Stimulated activated CD4-positive, alpha-beta T cell treated with anti-CD3 and anti-CD28 coated beads, Interleukin-4, amount 100 ng/mL, for 24 hours (primary cell): Measurements from ENCODE around the gene SCN9A.
"Not testable (repeated sequence)": the region's sequence is repeated elsewhere in the genome, so short reads cannot be mapped to it uniquely, and the experiment has no call there.

Source experiments
- DNase-seq: peaks from one replicate; pipeline ENCODE4 v3.0.0-alpha.2; 2020

SCN9A gene

DNA sequence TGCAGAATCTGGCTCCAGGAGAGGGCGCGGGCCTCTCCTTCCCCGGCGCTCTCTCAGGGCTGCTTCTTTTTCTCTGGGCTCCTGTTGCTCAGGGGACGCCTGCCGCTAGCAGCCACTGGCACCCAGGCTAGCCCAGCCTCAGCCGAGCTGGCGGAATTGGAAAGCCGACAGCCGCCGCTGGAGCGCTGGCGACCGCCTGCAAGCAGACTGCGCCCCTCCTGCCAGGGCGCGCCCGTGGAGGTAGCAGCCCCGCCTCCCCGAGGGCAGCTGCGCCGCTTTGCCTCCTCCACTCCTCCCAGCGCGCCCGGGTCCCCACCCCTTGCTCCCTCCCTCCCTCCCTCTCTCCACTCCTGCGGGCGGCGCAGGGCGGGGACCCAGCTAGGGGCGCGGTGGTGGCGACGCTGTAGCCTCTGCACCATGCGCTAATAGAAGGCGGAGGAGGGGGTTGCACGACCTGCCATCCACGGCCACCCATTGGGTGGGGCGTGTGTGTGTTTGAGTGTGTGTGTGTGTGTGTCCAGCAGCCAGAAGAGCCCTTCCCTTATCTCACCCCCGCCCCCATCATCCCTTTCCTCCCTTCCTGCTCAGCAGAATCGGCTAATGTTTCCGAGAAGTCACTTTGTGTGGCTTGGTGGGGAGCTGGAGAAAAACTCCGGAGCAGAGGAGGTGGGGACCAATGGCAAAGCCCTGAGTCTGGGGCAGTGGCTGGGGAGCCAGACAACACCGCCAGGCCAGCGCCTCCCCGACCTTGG, at the start of gene SCN9A:
Gene SCN9A (minus strand): TSS at position 209 of the 752 bp plus-strand sequence. CDS start 64,188 bp downstream, outside the sequence.
- no peak for DNase-seq

DNA sequence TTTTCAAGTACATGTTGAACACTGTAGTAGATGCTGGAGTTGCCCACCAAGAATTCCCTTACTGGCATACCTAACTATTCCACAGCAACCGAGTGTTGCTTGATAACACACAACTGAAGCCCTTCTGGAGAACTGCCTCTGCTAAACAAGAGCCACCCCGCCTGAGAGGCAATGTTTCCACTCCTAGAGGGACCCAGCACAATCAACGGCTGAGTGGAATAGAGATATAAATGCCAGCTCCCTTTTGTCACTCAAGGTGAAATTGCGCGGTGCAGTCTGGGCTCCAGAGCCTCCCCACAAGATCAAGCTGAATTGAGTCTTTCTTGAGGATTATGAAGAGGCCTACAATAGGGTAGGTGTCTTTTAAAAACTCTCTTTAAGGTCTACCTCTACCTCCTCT, 49.1 kb upstream of the SCN9A start:
- no peak for DNase-seq

DNA sequence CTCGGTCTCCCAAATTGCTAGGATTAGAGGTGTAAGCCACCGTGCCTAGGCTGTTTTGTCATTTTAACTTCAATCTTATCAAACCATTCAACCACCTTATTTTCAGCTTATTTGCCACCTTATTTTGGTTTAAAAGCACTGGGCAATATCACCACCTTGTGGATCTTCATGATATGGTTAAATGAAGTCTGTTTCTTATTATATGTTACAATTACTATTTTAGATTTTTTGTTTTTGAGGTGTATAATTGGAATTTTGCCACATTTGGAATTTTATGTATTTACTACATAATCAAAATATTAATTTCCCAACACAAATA, 43.8 kb upstream of the SCN9A start:
- DNase-seq, result no peak

DNA sequence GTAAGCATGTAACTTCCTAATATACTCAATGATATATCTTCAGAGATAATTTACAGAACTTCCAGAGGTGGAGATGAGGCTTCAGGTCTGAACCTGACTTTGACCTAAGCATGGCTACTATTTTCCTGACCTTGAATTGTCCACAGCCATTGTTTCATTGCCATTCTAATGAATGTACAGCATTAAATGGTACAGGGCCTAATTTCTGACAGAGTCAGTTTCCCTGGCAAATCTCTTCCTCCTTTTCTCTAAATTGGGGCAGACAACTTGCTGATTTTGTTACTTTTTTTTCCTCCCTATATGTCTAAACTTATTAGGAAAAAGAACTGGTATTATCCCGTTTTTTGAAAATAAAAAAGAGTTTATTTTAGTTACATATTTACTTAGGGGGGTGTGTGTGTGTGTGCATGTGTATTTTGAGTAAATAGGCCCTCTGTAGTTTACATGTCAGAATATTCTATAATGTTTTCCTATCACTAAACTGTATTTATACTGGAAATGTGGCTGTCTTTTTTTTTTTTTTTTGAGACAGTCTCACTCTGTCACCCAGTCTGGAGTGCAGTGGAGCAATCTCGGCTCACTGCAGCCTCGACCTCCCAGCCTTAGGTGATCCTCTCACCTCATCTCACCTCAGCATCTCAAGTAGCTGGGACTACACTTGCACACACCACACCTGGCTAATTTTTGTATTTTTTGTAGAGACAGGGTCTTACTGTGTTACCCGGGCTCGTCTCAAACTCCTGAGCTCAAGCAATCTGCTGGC, 43.3 kb upstream of the SCN9A start:
- no peak for DNase-seq

DNA sequence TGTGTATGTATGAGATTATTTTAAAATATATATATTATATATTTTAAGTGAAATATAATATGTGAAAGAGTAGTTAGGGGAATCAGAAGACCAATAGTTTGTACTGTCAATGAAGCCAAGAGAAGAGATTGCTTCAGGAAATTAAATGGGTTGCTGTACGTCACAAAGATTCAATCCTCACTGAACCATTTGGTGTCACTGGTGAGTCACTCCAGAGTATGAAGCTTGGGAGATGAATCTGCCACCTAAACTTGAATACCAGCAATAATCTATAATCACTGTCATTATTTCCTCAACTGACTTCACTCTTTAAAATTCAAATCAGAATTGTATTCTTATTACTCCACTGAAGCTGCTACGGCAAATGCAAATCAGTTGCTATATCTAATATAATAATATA, 41.9 kb upstream of the SCN9A start:
- DNase-seq, result no peak

DNA sequence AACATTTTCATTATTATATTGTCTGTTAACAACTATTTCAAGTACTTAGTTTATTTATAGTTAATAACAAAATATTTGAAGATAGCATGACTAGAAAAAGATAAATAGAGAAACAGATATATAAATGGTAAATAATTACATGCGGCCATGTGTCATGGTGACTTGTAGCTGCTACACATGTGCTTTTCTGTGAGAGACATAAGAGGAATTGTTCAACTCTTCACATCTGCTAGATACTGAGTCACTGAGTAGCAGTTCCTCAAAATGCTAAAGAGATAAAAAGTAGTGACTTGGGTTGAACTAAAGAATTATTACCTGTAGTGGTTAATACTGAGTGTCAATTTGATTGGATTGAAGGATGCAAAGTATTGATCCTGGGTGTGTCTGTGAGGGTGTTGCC, 37.5 kb upstream of the SCN9A start:
- DNase-seq, result no peak

DNA sequence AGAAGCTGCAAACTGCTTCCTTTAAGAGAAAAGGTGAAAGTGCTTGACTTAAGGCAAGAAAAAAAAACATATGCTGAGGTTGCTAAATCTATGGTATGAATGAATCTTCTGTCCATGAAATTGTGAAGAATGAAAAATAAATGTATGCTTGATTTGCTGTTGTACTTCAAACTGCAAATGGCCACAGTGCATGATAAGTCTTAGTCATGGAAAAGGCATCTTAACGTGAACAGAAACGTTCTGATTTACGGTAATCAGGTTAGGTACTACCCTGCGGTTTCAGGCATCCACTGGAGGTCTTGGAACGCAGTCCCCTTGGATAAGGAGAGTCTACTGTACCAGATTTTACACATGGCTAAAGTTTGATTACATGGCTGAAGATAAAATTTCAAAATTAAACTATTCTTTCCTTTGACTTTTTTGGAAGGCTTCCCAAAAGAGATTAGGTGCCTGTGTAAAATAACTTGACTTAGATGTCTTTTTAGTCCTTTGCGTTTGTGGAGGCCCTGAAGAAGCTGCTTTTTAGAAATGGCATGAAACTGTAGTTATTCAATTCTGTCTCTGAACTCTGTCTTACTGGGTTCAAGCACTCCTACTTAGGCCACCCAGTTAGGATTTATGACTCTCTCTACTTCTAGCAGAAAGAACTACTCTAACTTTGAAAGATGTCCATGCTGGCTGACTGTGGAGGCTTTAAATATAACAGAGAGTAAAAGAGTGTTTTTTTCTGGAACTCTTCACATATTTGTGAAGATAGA, 35.9 kb upstream of the SCN9A start:
- no peak for DNase-seq

DNA sequence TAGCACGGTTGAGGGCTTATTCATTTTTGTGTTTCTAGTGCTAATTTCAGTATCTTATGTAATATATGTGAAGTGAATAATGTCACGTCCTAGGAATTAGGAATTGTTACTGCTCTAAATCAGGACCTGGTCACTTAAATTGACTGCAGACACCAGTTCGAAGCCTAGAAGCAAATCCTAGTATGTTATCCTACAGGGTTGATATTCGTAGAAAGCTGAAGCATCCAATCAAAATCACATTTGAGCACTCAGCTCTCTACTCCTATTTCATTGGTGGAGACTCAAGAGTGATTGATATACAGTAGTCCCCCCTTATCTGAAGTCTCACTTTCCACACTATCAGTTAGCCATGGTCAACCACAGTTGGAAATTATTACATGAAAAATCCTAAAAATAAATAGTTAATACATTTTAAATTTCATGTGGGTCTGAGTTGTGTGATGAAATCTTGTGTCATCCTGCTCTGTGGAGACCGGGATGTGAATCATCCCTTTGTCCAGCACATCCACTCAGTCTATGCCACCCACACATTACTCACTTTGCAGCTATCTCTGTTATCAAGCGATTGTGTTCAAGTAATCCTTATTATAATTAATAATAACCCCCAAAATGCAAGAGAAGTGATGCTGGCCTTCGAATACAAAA, 35.2 kb upstream of the SCN9A start:
- no peak for DNase-seq

DNA sequence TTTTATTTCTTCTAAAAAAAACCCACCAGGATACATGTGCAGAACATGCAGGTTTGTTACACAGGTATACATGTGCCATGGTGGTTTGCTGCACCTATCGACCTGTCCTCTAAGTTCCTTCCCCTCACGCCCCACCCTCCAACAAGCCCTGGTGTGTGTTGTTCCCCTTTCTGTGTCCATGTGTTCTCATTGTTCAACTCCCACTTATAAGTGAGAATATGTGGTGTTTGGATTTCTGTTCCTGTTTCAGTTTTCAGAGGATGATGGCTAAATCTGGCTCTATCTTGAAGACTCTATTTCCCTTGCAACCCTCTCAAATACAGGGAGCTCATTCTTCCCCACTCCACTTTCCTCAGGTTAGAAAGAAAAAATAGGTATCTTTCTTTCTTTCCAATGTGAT, 32.0 kb upstream of the SCN9A start:
- DNase-seq, result not testable (repeated sequence)

DNA sequence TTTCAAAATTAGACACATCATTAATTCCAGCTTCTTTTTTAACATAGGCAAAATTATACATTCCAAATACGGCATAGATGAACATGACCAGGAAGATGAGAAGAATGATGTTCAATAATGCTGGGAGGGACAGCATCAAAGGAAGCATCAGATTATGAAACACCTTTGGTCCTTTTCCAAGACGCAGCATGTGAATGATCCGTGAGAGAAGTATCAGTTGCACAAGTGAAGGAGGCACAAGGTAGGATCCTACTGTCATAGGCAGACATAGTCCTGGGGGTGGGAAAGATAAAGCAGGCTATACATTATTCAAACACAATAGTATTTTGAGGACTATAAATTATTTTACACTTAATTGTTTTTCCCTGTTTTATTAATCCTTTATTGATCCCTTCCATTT, 30.6 kb upstream of the SCN9A start:
- DNase-seq, result no peak

DNA sequence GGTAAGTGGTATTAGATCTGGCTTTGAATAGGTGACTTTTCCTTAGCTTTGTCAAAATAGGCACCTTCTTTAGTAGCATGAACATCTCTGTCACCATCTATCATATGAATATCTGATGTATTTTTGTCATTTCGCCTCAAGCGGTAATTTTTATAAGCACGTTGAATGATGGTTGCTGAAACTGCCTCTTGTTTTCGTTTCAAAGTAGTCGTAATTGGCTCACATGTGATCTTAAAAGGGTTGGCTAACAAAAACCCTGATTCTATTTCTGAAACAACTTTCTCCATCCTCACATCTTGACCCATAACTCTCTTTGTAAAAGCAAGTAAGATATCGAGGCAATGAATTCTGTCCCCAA, 29.8 kb upstream of the SCN9A start:
- no peak for DNase-seq

DNA sequence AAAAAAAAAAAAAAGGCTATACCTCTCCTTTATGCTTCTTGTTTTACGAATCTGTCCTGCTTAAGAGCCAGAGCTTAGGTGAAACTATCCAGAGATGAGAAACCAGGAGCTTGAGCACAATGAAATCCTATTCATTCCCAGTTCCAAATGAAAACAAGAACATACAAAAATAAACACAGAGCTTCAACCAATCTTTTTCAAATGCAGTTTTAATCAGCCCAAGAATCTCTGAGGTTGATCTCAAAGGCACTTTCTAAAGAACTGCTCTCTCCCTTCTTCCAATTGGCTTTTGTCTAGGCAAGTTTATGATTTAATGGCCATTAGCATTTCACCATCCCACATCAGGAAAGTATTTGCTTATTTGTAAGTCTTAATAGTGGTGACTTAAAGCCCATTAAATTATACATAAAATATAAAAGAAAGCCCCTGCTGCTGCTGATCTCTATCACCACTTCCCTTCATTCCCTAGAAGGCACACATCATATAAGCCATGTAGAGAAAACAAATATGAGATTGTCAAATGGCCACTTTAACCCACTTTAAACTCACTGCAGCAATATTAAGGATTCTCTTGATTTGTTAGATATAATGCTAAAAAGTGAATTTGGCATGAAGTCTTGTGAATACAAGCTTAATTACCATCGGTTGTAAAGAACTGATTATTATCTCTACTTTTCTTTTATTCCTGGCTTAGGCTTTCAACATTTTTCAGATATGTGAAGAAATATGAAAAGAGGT, 29.3 kb upstream of the SCN9A start:
- DNase-seq, result no peak

DNA sequence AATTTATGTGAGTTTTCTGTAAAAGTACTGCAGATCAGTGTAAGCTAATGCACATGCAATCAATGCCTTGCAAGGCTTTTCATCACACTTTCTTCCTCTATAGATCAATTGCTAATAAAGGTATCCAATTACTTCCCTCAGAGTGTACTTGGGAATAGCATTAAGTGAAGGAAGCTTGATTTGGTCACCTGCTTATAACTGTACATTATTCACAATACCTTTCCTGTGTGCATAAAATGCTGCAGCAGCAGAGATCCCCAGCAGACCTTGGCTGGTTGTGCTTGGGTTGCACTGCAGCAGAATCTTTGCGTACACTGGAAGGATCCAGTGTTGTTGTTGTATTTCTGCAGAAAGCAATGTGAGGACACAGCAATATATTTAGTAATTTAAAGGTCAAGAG, 18.5 kb upstream of the SCN9A start:
- DNase-seq, result no peak

DNA sequence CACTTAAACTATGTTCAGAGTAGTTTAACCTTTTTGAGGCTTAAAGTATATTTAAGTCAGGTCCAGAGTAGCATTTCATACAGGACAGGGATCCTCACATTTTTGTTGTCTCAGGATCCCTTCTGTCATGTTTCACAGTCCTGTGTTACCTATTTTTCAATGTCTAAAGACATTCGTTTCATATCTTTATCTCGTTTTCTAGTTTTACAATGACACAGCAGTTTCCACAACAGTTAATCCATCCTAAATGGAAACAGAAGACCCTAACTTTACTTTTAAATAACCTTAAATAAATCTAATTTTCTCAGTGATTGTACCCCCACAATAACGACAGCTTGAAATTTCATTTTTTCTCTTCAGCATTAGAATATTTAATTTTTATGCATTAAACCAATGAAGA, 17.3 kb upstream of the SCN9A start:
- DNase-seq, result no peak

DNA sequence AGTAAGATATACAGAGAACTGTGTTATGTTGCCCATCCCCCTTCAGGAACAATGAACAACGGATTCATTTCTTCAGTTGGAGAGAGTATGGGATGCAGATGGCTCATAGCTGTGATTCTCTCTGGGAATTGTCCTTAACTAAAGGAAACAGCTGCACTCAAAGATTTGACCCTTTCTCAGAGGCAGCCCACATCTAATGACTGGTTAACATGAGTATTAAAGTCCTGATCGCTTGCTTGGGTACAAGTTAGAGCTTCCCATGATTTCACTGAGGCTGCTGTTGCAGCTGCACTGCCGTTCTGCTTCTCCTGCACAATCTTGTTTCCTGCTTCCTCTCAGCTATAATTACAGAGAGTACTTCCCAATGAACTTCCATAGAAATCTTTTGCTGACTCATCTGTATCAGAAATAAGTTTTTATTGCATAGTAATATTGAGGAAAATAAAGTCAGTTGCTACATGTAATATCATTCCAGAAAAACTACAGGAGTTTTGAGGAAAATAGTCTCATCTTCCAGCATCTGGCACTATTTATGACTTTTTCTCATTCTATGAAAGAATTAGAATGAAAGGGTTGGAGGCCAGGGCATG, 12.8 kb upstream of the SCN9A start:
- DNase-seq, result no peak

DNA sequence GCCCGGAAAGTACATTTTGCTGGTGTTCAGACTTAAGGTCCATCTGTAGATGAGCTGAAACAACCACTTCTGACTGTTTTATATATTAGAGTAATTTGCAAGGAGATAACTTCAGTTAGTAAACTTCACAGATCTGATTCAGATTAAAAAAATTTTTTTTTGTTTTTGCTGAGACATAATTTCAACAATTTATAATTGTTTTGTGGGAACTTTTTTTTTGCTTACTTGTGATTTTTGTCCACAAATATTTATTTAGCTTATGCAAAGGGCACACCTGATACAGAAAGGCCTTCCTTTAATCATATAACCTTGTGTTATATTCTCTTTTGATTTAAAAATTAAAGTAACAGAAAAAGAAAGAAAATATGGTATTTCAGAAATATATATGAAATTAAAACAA, 9.6 kb upstream of the SCN9A start:
- no peak for DNase-seq

DNA sequence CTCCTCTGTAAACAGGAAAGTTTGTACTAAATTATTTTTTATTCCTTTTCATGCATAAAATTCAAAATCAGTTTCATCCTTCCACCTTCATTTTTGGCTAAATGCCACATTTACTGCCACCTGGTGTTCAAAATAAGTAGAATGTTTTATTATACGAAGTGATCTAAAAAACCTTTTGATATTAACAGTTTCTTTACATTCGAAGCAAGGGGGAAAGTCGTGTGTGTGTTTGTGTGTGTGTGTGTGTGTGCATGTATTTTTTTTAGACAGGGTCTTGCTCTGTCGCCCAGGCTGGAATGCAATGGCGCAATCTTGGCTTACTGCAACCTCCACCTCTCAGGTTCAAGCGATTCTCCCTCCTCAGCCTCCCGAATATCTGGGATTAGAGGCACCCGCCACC, 9.0 kb upstream of the SCN9A start:
- no peak for DNase-seq

DNA sequence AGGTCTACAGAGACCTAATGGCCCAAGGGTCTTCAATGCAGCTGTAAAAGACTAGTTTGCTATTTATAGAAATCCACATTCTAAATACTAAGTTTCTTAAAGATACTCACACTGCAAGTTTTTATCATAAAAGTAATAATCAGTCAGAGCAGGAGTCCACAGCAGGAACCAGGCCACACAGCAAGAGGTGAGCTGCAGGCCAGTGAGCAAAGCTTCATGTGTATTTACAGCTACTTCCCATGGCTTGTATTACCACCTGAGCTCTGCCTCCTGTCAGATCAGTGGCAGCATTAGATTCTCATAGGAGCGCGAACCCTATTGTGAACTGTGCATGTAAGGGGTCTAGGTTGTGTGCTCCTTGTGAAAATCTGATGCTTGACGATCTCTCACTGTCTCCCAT, 6.7 kb upstream of the SCN9A start:
- DNase-seq, result no peak

DNA sequence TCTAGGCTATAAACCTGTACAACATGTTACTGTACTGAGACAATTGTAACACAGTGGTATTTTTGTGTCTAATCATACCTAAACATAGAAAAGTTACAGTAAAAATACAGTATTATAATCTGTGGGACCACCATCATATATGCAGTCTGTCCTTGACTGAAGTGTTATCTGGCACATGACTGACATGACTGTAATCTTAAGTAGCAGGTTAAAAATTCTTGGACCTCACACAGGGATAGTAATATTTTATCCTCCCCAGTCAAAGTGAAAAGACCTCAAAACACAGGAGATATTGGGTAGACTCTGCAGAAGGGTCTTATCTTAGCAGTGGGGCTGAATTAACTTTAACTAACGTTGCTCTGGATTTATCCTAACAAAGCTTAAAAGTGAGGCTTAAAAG, 4.9 kb upstream of the SCN9A start:
- no peak for DNase-seq

DNA sequence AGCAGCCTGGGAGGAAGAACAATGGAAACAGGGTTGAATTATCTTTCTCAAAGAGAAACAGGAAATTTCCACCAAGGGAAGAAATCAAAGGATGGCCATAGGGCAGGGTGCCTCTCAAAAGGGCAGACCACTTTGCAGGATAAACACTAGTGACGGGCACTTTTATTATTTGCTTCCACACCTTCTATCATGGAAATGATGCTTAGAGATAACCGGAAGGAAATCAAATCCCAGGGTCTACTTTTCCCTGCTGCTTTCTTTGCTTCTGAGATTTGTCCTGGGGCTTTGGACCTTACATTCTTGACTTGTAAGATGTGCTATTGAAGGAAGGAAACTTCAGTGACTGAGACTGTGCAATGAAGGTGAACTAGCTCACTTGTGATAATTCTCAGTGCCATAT, 1.1 kb upstream of the SCN9A start:
- DNase-seq, result no peak

DNA sequence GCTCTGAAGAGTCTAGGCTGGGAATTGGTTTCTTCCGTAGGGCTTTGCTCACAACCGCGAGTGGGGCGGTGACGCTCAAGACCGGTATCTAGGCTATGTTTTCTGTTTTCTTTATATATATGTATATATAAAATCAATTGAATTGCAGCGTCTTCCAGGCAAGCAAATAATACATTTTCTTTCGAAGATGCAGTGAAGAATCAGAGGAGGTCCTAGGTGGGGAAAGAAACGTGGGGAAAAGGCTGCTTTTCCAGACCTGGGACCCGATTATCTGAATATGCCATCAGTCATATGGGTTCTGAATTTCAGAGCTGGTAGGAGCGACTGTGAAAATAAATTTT, 714 bp upstream of the SCN9A start:
- DNase-seq, result no peak

DNA sequence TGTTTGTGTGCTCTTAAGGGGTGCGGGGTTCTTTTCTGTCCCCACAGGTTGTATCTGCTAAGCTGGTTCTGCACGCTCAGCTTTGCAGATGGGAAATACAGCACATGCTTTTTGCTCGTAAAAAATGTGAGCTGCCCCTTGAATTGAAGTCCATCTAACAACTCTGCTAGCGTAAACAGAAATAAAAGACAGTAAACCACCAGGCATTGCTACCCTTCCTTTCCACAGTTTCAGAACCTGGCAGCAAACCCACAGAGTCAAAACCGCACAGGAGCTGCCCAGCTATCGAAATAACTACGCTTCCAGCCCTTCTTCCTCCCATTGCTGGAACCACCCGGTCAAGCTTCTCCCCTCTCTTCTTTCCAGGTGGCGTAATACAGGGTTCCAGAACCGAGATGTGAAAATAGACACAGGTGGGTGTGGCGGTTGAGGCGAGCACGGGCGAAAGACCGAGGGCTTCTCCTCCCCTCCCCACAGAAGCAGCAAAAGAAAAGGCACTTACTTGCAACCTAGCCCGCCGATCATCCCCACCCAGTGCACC, 479 bp downstream of the SCN9A start:
- DNase-seq, result no peak
